GM19240 (cell line): ENCODE results near the gene BRSK2.
"Not testable (repeated sequence)": the region's sequence is repeated elsewhere in the genome, so short reads cannot be mapped to it uniquely, and the experiment has no call there.

ENCODE experiments used
- DNase-seq: peaks from one replicate; pipeline ENCODE4 v3.0.0; 2011; ENCODE audit warnings: low spot score; ENCODE audit not compliant: insufficient read length

BRSK2 gene

GRCh38 chr11:1354125-1354938, 35.4 kb upstream of the BRSK2 start:
- DNase-seq: no peak

GRCh38 chr11:1356007-1356435, 33.7 kb upstream of the BRSK2 start:
- no peak for DNase-seq

GRCh38 chr11:1356478-1356960, 33.2 kb upstream of the BRSK2 start:
- DNase-seq: no peak

- DNase-seq: no peak
Observed at GRCh38 chr11:1358286-1358685, 31.4 kb upstream of the BRSK2 start.

GRCh38 chr11:1358931-1359330, 30.8 kb upstream of the BRSK2 start:
- DNase-seq: not testable (repeated sequence)

- DNase-seq: no peak
Observed at GRCh38 chr11:1359556-1359955, 30.2 kb upstream of the BRSK2 start.

- DNase-seq: no peak
Observed at GRCh38 chr11:1360181-1360834, 29.4 kb upstream of the BRSK2 start.

- DNase-seq: no peak
Observed at GRCh38 chr11:1360835-1361357, 28.8 kb upstream of the BRSK2 start.

- no peak for DNase-seq
Observed at GRCh38 chr11:1361882-1362281, 27.9 kb upstream of the BRSK2 start.

- no peak for DNase-seq
Observed at GRCh38 chr11:1367721-1368120, 22.0 kb upstream of the BRSK2 start.

GRCh38 chr11:1368216-1368615, 21.5 kb upstream of the BRSK2 start:
- DNase-seq: no peak

GRCh38 chr11:1368966-1369365, 20.8 kb upstream of the BRSK2 start:
- no peak for DNase-seq

- DNase-seq: no peak
Observed at GRCh38 chr11:1369371-1370005, 20.2 kb upstream of the BRSK2 start.

- no peak for DNase-seq
Observed at GRCh38 chr11:1370186-1371025, 19.3 kb upstream of the BRSK2 start.

GRCh38 chr11:1371026-1371325, 18.8 kb upstream of the BRSK2 start:
- no peak for DNase-seq

GRCh38 chr11:1371377-1371776, 18.4 kb upstream of the BRSK2 start:
- no peak for DNase-seq

- no peak for DNase-seq
Observed at GRCh38 chr11:1371836-1372465, 17.8 kb upstream of the BRSK2 start.

GRCh38 chr11:1372660-1373059, 17.1 kb upstream of the BRSK2 start:
- DNase-seq: no peak

GRCh38 chr11:1373536-1374214, 16.1 kb upstream of the BRSK2 start:
- DNase-seq: no peak
